GM12865 (cell line): Measurements from ENCODE around the gene TSPAN9.

Experiments
- DNase-seq: peaks from one replicate; pipeline ENCODE4 v3.0.0; 2010; ENCODE audit warnings: low read depth
- H3K4me3 ChIP-seq: 2 replicates; pipeline ENCODE4 v1.5.1; 2011; ENCODE audit warnings: mild to moderate bottlenecking, low read depth, low read length, control low read depth
- CTCF ChIP-seq: IDR thresholded peaks from 2 replicates; pipeline ENCODE4 v1.5.1; 2011; ENCODE audit warnings: low read length, control low read depth, low read depth, inconsistent platforms; ENCODE audit not compliant: insufficient read depth; ENCODE audit errors: missing control alignments

TSPAN9 gene

GRCh38 chr12:3101309-3102024, 24.3 kb downstream of the TSPAN9 start:
- no peak for DNase-seq
- TF ChIP-seq CTCF: no peak
- H3K4me3 ChIP-seq: no peak overlapping the region

- no peak for TF ChIP-seq CTCF
- no peak for DNase-seq
- H3K4me3 ChIP-seq: no peak overlapping the region
These were observed 25.7 kb downstream of the TSPAN9 start for GRCh38 chr12:3102771-3103410.

GRCh38 chr12:3103806-3104205, 26.6 kb downstream of the TSPAN9 start:
- H3K4me3 ChIP-seq: no peak overlapping the region
- no peak for TF ChIP-seq CTCF
- DNase-seq: no peak

GRCh38 chr12:3105690-3106479, 28.7 kb downstream of the TSPAN9 start:
- H3K4me3 ChIP-seq: no peak overlapping the region
- DNase-seq: no peak
- TF ChIP-seq CTCF: no peak

DNA sequence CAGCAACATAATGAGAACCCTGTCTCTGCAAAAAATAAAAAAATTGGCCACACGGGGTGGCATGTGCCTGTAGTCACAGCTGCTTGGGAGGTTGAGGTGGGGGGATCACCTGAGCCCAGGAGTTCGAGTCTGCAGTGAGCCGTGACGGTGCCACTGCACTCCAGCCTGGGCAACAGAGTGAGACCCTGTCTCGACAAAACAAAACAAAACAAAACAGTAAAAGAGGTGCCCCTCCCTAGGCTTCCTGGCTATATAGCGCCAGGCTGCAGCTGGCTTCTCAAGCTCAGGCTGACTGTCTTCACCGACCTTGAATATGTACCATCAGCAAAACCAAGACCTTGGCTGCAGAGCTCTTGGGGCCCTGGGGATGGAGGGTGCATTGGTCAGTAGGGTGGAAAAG, 29.4 kb downstream of the TSPAN9 start:
- TF ChIP-seq CTCF: no peak
- no peak for DNase-seq
- H3K4me3 ChIP-seq: no peak overlapping the region

DNA sequence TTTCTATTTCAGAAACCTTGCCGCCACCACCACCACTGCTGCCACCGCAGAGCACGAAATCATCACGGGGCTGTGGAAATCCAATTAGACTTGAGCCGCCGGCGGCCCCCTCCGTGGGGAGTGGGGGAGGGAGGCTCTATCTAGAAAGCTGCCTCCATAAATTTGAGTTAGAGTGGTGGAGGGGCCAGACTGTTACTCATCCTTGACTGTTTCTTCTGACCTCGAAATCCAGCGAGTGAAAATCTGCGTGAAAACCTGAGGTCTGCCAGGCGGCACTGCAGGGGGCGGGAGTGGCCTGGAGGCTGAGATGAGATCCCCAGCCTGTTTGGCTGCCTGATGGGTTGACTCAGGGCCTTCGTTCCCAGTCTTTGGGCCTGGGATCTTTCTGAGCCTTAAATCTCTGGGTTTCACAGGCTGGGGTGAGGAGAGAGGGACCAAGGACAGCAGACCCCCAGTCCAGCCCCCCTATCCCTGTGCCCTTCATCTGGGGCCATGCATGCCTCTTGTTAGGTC, 29.9 kb downstream of the TSPAN9 start:
- no peak overlapping the region for H3K4me3 ChIP-seq
- no peak for DNase-seq
- no peak for TF ChIP-seq CTCF
